SK-N-MC (cell line): ENCODE measurements around the gene OR52H1.

Source experiments
- EZH2 ChIP-seq: fragments of 200-600 bp; sonication (generic); IDR thresholded peaks from one replicate; pipeline ENCODE4 v1.6.1; 2017; ENCODE audit warnings: antibody characterized with exemption
- POLR2AphosphoS5 ChIP-seq: IDR thresholded peaks from 2 replicates; pipeline ENCODE4 v1.6.1; 2012; ENCODE audit warnings: mild to moderate bottlenecking, low read depth, low read length, borderline replicate concordance

DNA sequence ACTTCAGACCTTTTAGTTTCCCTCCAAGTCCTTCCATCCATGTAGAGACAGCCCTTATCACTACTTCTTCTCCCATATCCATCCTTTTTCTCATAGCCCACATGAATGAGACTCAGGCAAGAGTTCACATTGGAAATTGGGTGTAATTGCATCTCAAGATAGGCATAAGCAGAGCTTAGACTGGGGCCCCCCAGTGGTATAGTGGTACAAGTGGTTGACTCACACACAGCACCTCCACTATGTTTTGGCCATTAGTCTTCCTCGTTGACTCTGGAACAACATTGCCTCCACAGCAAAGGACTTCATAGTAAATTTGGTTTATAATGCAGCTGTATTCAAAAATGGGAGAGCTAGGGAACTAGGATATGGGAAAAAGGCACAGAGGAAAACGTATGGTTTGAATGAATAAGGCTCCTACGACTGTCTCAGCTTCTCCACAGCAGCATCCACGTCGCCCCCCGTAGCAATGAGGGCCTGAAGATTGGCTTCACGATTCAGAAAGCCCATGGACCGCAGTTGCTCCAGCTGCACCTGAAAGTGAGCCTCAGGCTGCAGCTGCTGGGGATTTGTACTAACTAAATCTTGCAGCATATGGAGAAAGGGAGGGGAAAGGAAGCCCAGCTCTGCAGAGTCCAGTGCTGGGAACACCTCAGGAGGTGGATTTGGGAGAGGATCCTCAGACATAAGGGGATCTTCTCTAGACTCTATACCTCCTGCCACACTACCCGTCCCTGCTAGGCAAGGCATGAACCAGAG lies 41.0 kb downstream of the OR52H1 start:
- TF ChIP-seq EZH2: no peak
- no peak for TF ChIP-seq POLR2AphosphoS5
